HG03280 (cell line): Measurements from ENCODE around the gene TMEM120B.
"Not testable (repeated sequence)": the region's sequence is repeated elsewhere in the genome, so short reads cannot be mapped to it uniquely, and the experiment has no call there.

Experiments used
- ATAC-seq: cut with Tn5 transposase; IDR thresholded peaks from one replicate; pipeline ENCODE4 v1.9.1; 2021; ENCODE audit warnings: mild to moderate bottlenecking, moderate library complexity; ENCODE audit not compliant: unreplicated experiment

Gene TMEM120B

GRCh38 chr12:121789800-121790728, 77.5 kb downstream of the TMEM120B start:
- peak; percentile 46 for ATAC-seq

DNA sequence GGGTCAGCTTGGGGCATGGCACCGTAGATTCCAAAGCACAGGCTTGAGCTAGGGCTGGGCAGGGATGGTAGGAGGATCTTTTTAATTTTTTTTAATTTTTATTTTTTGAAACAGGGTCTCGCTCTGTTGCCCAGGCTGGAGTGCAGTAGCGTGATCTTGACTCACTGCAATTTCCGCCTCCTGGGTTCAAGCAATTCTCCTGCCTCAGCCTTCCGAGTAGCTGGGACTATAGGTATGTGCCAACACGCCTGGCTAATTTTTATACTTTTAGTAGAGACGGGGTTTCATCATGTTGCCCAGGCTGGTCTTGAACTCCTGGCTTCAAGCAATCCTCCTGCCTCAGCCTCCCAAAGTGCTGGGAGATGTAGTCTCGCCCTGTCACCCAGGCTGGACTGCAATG, 78.2 kb downstream of the TMEM120B start:
- not testable (repeated sequence) for ATAC-seq

GRCh38 chr12:121791671-121792551, 79.4 kb downstream of the TMEM120B start:
- no peak for ATAC-seq

DNA sequence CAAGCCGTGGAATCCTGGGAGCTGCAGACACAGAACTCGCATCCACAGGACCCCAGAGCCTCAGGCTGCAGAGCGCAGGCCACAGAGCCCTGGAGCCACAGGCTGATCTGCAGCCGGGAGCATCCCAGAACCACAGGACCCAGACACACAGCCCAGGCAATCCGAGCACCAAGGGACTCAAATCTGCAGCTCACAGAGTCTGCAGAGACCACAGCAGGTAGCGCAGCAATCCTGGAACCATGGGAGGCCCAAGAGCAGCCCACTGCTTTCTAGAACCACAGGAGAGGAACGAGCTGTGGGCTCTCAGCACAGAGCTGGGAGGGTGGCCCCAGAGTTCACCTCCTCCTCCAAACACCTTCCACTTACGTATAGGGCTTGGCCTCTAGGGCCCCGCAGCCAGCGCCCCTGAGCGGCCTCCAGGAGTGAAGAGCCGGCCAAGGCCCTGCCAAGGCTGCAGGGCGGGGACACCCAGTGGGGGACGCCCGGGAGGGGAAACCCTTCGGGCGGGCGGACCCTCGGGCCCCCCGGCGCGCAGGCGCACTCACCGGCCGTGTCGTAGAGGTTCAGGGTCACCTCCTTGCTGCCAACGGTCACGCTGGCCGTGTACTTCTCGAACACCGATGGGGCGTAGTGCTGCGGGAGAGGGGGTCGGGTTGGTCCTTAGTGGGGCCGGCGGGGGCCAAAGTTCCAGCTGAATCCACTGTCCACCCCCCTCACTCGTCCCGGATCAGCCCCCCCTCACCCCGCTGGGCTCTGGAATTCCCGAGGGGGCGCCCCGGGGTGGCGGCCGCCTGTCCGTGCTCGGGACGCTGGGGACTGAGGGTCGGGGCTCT, 80.3 kb downstream of the TMEM120B start:
- ATAC-seq: no peak

DNA sequence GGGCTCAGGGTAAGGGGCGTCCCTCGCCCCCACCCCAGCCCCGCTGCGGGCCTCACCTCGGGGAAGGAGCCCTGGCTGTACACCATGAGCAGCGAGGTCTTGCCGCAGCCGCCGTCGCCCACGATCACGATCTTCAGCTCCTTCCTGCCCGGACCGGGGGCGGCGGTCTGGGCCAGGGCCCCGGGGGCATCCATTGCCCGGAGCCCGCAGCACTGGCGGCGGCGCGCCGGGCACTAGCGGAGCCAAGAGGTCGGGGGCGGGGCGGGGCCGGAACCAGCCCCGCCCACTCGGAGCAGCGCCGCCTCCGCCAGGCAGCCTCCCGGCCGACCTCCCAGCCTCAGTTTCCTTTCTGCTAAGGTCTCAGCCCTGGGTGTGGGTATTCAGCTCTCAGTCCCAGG, 80.9 kb downstream of the TMEM120B start, which contains the start of gene RHOF:
Gene RHOF, minus strand, starts transcription at position 249 of the 398 bp plus-strand sequence. Its CDS starts 55 bp downstream, at position 194.
- ATAC-seq: peak; percentile 24

- ATAC-seq: peak; percentile 56
These were observed 81.4 kb downstream of the TMEM120B start for GRCh38 chr12:121793838-121794533.

GRCh38 chr12:121794534-121795033, 82.0 kb downstream of the TMEM120B start:
- peak; percentile 5 for ATAC-seq

DNA sequence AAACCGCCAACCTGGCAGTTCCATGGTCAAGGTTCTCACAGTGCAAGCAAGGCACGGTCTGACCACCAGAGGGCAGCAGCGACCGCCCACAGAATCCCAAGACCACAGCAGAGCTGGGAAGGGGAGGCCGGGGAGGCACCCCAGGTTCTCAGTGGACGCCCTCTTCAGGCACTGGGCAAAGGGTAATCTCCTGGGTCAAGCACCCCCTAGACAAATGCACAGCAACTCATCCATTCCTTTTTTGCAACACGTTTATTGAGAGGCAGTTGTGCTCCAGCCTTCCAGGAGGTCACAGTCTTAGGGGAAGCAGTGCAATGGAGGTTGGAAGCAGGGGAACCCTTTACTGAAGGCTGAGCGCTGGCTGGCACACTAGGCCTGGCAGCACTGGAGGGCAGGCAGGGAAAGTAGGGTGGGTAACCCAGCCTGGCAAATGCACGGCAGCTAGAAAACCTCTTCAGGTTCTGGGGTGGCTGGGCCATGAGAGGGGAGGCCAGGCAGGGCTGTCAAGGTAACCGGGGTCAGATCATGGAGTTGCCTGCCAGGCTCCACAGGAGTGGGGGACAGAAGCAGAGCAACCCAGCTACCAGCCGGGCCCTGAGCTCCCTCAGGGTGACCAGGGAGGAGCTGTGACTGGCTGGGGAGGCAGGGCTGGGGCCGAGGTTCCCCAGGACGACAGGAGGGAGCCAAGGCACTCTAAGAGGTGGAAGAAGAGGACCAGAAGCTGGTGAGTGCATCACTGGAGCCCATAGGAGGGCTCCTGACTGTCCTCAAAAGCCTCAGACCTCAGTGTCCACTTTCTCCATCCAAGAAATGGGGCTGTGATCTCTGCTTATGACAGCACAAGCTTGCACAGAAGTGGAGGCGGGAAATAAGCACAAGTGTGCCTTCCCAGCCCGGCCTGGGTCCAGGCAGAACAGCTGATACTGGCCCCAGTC, 82.7 kb downstream of the TMEM120B start:
- peak; percentile 11 for ATAC-seq

DNA sequence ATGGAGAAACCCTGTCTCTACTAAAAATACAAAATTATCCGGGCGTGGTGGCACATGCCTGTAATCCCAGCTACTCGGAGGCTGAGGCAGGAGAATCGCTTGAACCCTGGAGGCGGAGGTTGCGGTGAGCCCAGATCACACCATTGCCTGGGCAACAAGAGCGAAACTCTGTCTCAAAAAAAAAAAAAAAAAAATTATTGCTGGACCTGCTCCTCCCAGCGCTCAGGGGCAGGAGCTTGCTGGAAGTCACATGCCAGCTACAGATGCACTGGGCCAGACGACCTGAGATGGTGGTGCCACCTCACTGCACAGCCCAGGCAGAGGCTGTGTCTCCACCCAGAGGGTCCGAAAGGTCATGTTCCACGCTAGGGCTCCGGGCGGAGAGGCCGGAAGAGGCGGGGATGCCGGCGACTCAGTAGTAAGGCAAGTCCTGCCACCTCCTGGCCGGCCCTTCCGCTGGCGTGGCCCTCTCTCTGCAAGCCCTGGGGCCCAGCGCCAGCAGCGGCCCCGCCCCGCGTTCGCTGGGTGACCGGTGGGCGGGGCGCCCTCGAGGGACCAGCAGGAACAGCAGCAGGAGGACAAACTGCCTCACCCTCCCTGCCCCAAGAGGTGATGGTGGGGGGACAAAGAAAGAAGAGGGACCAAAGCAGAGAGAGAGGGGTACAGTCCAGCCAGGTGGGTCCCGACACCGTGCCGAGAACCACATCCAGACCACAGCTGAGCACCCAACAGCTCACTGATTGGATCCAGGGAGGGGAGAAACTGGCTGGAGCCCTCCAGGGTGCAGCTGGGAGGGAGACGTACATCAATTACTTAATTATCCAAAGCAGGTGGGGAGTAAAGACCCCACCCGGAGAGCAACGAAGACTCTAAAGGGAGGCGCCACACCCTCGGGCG, 84.6 kb downstream of the TMEM120B start:
- no peak for ATAC-seq

DNA sequence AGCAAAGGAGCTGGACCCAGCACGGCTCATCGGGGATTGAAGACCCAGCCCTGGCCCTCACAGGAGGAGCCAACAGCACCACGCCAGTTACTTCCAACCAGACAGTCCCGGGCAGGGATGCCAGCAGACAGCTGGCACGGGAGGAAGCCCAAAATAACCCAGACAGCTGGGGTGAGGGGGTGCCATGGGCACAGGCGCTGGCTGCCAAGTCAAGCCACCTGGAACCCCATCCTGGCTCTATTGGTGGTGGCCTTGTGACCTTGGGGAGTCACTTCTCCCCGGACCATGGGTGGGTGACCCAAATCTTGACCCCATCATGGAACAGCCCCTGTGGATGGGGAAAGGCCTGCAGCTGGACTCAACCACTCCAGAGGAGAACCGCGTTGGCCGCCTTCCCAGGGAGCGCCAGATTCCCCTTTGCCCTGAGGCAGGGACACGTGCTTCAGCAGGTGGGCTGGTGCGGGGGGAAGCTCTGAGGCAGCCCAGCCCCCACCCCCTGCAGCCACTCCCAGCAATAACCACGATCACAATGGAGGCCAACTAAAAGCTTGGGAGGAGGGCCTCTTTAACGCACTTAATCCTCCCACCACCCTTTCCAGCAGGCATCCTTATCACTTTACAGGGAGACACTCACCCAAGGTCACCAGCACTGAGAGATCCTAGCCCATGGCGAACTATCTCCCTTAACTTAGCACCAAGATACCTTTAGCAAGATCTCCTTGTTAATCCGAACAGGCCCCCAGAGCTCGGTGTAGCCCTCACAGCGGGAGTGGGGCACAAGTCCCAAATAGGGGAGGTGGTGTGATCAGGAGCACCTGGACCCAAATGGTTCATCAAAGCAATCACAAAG, 85.6 kb downstream of the TMEM120B start:
- ATAC-seq: no peak

GRCh38 chr12:121798787-121799155, 86.2 kb downstream of the TMEM120B start:
- ATAC-seq: no peak

DNA sequence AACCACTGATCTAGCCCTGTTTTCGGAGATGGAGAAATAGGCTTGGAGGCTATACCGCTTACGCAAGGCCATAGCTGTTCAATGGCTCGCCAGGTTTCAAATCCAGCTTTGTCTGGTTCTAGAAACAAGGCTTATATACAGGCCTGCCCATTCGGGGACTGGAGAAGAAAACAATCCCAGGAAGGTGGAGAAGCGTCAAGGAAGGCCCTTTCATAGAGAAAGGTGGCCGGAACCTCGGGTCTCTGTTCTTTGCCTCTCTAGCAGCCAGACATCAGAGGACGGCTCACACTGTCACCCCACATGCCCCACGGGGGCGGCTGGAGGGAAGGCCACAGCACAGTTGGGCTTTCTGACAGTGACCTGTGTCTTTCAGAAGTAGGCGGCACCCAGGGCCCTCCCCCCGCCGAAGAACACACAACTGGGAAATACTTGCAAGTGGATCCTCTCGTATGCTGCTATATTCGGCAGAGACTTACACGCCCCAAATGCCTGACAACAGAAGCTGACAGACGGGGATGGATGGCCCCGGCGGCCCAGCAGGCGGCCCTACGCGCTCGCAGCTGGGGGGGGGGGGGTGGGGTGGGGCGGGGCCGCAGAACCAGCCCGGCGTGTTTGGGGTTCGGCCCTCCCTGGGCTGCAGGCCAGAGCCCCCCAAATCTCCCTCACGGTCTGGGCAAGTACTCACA, 86.7 kb downstream of the TMEM120B start:
- ATAC-seq: no peak

DNA sequence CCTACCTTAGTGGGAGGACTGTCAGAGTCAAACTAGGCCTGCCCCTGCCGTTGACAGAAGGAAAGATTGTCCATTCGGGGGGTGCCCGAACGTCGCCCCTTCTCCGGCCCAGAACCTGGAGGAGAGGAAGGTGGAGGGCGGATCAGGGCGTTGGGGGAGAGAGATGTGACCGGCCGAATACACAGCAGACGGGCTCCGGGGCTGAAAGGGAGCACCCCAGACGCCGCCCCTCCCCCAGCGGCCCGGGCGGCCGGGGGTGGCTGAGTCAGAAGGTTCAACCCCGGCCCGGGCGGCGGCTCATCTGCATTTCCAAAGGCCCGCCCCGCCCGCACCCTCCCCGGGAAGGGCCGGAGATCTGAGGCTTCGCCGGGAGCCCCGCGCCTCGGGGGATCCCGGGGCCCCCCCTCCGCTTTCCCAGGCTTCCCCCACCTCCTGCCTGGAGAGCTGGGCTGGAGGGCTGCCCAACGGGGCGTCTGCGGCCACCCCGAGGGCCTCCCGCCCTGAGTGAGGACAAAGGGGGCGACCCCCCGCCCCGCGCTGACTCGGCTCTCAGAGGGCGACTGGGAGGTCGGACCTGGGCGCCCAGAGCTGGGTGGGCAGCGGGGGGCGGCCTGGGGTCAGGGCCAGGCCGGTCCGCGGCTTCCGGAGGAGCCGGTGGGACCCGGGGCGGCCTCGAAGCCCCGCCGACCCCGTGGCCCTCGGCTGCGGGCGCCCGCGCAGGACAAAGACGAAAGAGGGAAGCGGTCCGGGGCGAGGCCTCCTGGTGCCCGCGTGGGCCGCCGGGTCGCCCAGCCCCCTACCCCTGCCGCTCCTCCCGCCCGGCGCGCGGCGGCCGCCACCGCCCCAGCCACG, 87.5 kb downstream of the TMEM120B start:
- peak; percentile 29 for ATAC-seq

DNA sequence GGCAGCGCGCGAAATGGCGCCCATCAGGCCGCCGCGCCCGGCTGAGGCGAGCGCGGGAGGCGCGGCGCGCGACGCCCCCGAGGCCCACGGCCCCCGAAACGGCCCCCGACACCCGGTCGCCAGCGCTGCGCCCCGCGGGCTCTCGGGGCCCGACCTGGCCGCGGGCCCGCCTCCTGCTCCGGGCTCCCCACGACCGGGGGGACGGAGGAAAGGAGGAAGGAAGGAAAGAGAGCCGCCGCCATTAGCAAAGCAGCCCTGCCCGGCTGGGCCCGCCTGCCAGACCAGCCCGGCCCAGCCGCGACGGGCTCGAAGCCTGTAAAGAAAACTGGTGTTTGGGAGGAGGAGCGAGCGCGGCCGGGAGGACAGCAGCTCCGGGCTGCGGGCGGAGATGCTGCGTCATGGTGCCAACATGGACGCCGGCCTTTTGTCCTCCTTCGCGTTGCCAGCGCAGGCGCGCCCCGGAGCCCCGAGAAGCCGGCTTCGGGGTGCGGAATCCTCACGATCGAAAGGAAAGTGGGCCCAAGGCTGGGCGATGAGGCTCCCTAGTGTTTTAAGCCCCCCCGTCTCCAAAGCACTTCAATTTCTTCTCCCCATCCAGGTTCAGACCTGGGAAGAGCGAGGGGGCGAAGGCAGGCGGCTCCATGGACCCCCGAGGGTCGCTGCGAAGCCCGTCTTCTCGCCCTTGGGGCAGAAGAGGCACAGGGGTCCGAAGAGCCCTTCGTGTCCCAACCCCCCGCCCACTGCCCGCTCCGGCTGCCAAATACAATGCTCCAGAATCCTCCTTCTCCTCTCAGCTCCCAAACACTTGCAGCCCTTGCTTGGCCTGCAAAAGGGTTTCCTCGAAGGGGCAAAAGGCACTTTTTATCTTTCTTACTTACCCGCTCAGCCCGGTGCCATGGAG, 88.4 kb downstream of the TMEM120B start:
- peak; percentile 4 for ATAC-seq
